H9 (cell line): ENCODE results near the gene ZIC4. TPM values are rescaled to one million over a fixed set of nuclear protein-coding genes. Genes with fewer than 3 reads are reported as not detected.

Source experiments
- DNase-seq: peaks from one replicate; pipeline ENCODE4 v3.0.0-alpha.2; 2017
- H2AFZ ChIP-seq: one replicate; pipeline ENCODE4 v1.6.1; 2013; ENCODE audit warnings: mild to moderate bottlenecking, low read length, control low read depth, moderate library complexity
- H2AK5ac ChIP-seq: 2 replicates; pipeline ENCODE4 v1.6.1; 2013; ENCODE audit warnings: low read length, control low read depth, mixed read lengths; ENCODE audit not compliant: insufficient read length
- H2BK120ac ChIP-seq: one replicate; pipeline ENCODE4 v1.6.1; 2013; ENCODE audit warnings: low read depth, mild to moderate bottlenecking, low read length, control low read depth, inconsistent platforms; ENCODE audit not compliant: poor library complexity, severe bottlenecking
- H2BK12ac ChIP-seq: 2 replicates; pipeline ENCODE4 v1.6.1; 2013; ENCODE audit warnings: low read length, control low read depth, mixed read lengths, low read depth; ENCODE audit not compliant: insufficient read length
- H2BK15ac ChIP-seq: 2 replicates; pipeline ENCODE4 v1.6.1; 2013; ENCODE audit warnings: low read depth, low read length, control low read depth
- H2BK20ac ChIP-seq: one replicate; pipeline ENCODE4 v1.6.1; 2013; ENCODE audit warnings: low read depth, mild to moderate bottlenecking, low read length, control low read depth, inconsistent platforms; ENCODE audit not compliant: poor library complexity, severe bottlenecking
- H2BK5ac ChIP-seq: 2 replicates; pipeline ENCODE4 v1.6.1; 2013; ENCODE audit warnings: low read length, control low read depth, mixed read lengths; ENCODE audit not compliant: insufficient read length
- H3K14ac ChIP-seq: 2 replicates; pipeline ENCODE4 v1.6.1; 2013; ENCODE audit warnings: low read length, control low read depth; ENCODE audit not compliant: insufficient read depth
- H3K18ac ChIP-seq: 2 replicates; pipeline ENCODE4 v1.6.1; 2013; ENCODE audit warnings: low read depth, mild to moderate bottlenecking, mixed read lengths, low read length, control low read depth; ENCODE audit not compliant: insufficient read length
- H3K23ac ChIP-seq: 2 replicates; pipeline ENCODE4 v1.6.1; 2013; ENCODE audit warnings: low read length, control low read depth, mixed read lengths, low read depth; ENCODE audit not compliant: insufficient read length
- H3K23me2 ChIP-seq: 2 replicates; pipeline ENCODE4 v1.6.1; 2013; ENCODE audit warnings: low read depth, mild to moderate bottlenecking, mixed read lengths, low read length, control low read depth; ENCODE audit not compliant: insufficient read length, poor library complexity, severe bottlenecking
- H3K27ac ChIP-seq: 2 replicates; pipeline ENCODE4 v1.5.1; 2013; ENCODE audit warnings: low read length, control low read depth, mixed read lengths, low read depth; ENCODE audit not compliant: insufficient read length
- H3K27me3 ChIP-seq: 2 replicates; pipeline ENCODE4 v1.6.1; 2013; ENCODE audit warnings: low read length, control low read depth, inconsistent platforms; ENCODE audit not compliant: insufficient read depth
- H3K4ac ChIP-seq: 2 replicates; pipeline ENCODE4 v1.6.1; 2013; ENCODE audit warnings: low read depth, mild to moderate bottlenecking, control low read depth, inconsistent platforms, low read length, moderate library complexity
- H3K4me1 ChIP-seq: 2 replicates; pipeline ENCODE4 v1.6.1; 2013; ENCODE audit warnings: low read length, control low read depth, inconsistent platforms; ENCODE audit not compliant: insufficient read depth
- H3K4me2 ChIP-seq: 2 replicates; pipeline ENCODE4 v1.6.1; 2013; ENCODE audit warnings: low read length, control low read depth, mixed read lengths; ENCODE audit not compliant: insufficient read length, insufficient read depth
- H3K56ac ChIP-seq: 2 replicates; pipeline ENCODE4 v1.6.1; 2013; ENCODE audit warnings: low read depth, mild to moderate bottlenecking, mixed read lengths, low read length, control low read depth; ENCODE audit not compliant: insufficient read length
- H3K79me1 ChIP-seq: 2 replicates; pipeline ENCODE4 v1.6.1; 2013; ENCODE audit warnings: low read depth, mild to moderate bottlenecking, moderate library complexity, low read length, control low read depth, inconsistent platforms; ENCODE audit not compliant: insufficient read depth, poor library complexity, severe bottlenecking
- H3K79me2 ChIP-seq: 2 replicates; pipeline ENCODE4 v1.6.1; 2013; ENCODE audit warnings: low read length, control low read depth, inconsistent platforms; ENCODE audit not compliant: insufficient read depth
- H3K9ac ChIP-seq: 2 replicates; pipeline ENCODE4 v1.6.1; 2013; ENCODE audit warnings: low read length, control low read depth, mixed read lengths; ENCODE audit not compliant: insufficient read length; ENCODE audit errors: extremely low read depth
- H3K9me3 ChIP-seq: one replicate; pipeline ENCODE4 v1.6.1; 2013; ENCODE audit warnings: low read depth, low read length, inconsistent platforms; ENCODE audit not compliant: control insufficient read depth
- H3T11ph ChIP-seq: one replicate; pipeline ENCODE4 v1.6.1; 2013; ENCODE audit warnings: mild to moderate bottlenecking, low read length, control low read depth, inconsistent platforms
- H4K20me1 ChIP-seq: one replicate; pipeline ENCODE4 v1.6.1; 2013; ENCODE audit not compliant: control insufficient read depth, insufficient read length, insufficient read depth
- H4K5ac ChIP-seq: 2 replicates; pipeline ENCODE4 v1.6.1; 2013; ENCODE audit warnings: low read depth, mild to moderate bottlenecking, mixed read lengths, low read length, control low read depth; ENCODE audit not compliant: insufficient read length
- H4K8ac ChIP-seq: replicated peaks from 2 replicates; pipeline ENCODE4 v1.6.1; 2013; ENCODE audit warnings: low read length, control low read depth, mixed read lengths, low read depth; ENCODE audit not compliant: insufficient read length
- H4K91ac ChIP-seq: 2 replicates; pipeline ENCODE4 v1.6.1; 2013; ENCODE audit warnings: low read depth, mild to moderate bottlenecking, moderate library complexity, mixed read lengths, low read length, control low read depth; ENCODE audit not compliant: insufficient read length
- H3K27ac Mint-ChIP-seq, 3 experiments: 2 replicates in 2 of 3; 3 replicates in 1 of 3; pipeline ENCODE4 v1.8.0; 2020 to 2021; ENCODE audit warnings: mixed read lengths in 3 of 3, mild to moderate bottlenecking in 1 of 3, moderate library complexity in 1 of 3
- H3K27me3 Mint-ChIP-seq: 2 replicates; pipeline ENCODE4 v1.8.0; 2021; ENCODE audit warnings: low read depth, mild to moderate bottlenecking, moderate library complexity, mixed read lengths
- H3K36me3 Mint-ChIP-seq, 3 experiments: 2 replicates in 2 of 3; 3 replicates in 1 of 3; pipeline ENCODE4 v1.8.0; 2020 to 2021; ENCODE audit warnings: low read depth in 3 of 3, mixed read lengths in 3 of 3; ENCODE audit not compliant: insufficient read depth in 1 of 3
- H3K4me1 Mint-ChIP-seq, 2 experiments: 2 replicates each; pipeline ENCODE4 v1.8.0; 2020; ENCODE audit warnings: mixed read lengths in 2 of 2
- H3K4me3 Mint-ChIP-seq, 2 experiments: 2 replicates in 1 of 2; 3 replicates in 1 of 2; pipeline ENCODE4 v1.8.0; 2020 to 2021; ENCODE audit warnings: mild to moderate bottlenecking in 2 of 2, mixed read lengths in 2 of 2, moderate library complexity in 1 of 2
- H3K9me3 Mint-ChIP-seq, 2 experiments: 2 replicates in 1 of 2; 3 replicates in 1 of 2; pipeline ENCODE4 v1.8.0; 2020; ENCODE audit warnings: mild to moderate bottlenecking in 2 of 2, mixed read lengths in 2 of 2, moderate library complexity in 1 of 2
- CTCF ChIP-seq: fragments of 200-600 bp; sonication (generic); conservative IDR thresholded peaks from 3 replicates; pipeline ENCODE4 v1.8.0; 2021; ENCODE audit warnings: antibody characterized with exemption, mild to moderate bottlenecking
- WGBS: extraction: QIAGEN DNeasy Blood & Tissue Kit; methylation state at CpG from one replicate; pipeline ENCODE4 v1.1.7; 2013; ENCODE audit warnings: missing lambda C conversion rate, low lambda C conversion rate, mixed read lengths; ENCODE audit not compliant: insufficient read length; ENCODE audit errors: extremely low coverage; 5-methylcytosine and 5-hydroxymethylcytosine counted together
- total RNA-seq: library from RNA; stranded (reverse); gene quantifications from 2 replicates; pipeline ENCODE4 v1.2.1, GENCODE V29; 2021

ZIC4 gene
- total RNA-seq, 1 experiment from 2014 or later, result not detected

- no peaks in the 10 kb centered on the region for H3K79me2 ChIP-seq
- peaks cover 3 to 18% of the 10 kb centered on the region in 2 experiments; a peak in 4 of 5 replicates for H3K9me3 Mint-ChIP-seq
- H4K91ac ChIP-seq, result no peak overlapping the region
- H3K4ac ChIP-seq, result no peak overlapping the region
- H4K8ac ChIP-seq, result no peak overlapping the region
- H3K18ac ChIP-seq, result peak overlapping the region; percentile 30
- H3K4me1 Mint-ChIP-seq, result peaks cover 27 to 78% of the 10 kb centered on the region in 2 experiments
- no peak overlapping the region for H2BK15ac ChIP-seq
- H2BK12ac ChIP-seq, result no peak overlapping the region
- H3K23me2 ChIP-seq, result peaks cover 18% of the 10 kb centered on the region
- H2AFZ ChIP-seq, result no peak overlapping the region
- DNase-seq, result no peak
- H3T11ph ChIP-seq, result no peak overlapping the region
- no peak overlapping the region for H3K9ac ChIP-seq
- H2BK5ac ChIP-seq, result no peak overlapping the region
- H2BK20ac ChIP-seq, result no peak overlapping the region
- WGBS, result no CpG with 5 or more reads among the region's 77 CpGs
- H4K5ac ChIP-seq, result no peak overlapping the region
- H3K27me3 Mint-ChIP-seq, result peaks cover 100% of the 10 kb centered on the region
- no peaks in the 10 kb centered on the region for H4K20me1 ChIP-seq
- peak overlapping the region in 1 of 2 experiments; percentile 82; a peak in 3 of 5 replicates for H3K4me3 Mint-ChIP-seq
- H3K27me3 ChIP-seq, result peaks cover 86% of the 10 kb centered on the region
- H2BK120ac ChIP-seq, result no peak overlapping the region
- no peak overlapping the region for H3K56ac ChIP-seq
- H2AK5ac ChIP-seq, result no peak overlapping the region
- H3K4me1 ChIP-seq, result no peaks in the 10 kb centered on the region; the same call in none of the 2 replicates
- peaks cover 0 to 2% (median 0%) of the 10 kb centered on the region in 3 experiments; a peak in 3 of 7 replicates for H3K36me3 Mint-ChIP-seq
- peak overlapping the region; percentile 83 for H3K4me2 ChIP-seq
- H3K79me1 ChIP-seq, result no peaks in the 10 kb centered on the region
- H3K14ac ChIP-seq, result peak overlapping the region; percentile 34; the same call in 1 of the 2 replicates
- H3K27ac ChIP-seq, result no peak overlapping the region
- no peaks in the 10 kb centered on the region for H3K9me3 ChIP-seq
- no peak overlapping the region for H3K27ac Mint-ChIP-seq
- H3K23ac ChIP-seq, result no peak overlapping the region
- TF ChIP-seq CTCF, result no peak
Observed at GRCh38 chr3:147390589-147391569, 15.5 kb downstream of the ZIC4 start.
